Mesothelial cell of epicardium (in vitro differentiated cells): Measurements from ENCODE around the gene PI4KB. TPM values are rescaled to one million over a fixed set of nuclear protein-coding genes. Genes with fewer than 3 reads are reported as not detected.

ENCODE experiments used
- DNase-seq, 2 experiments: peaks; one replicate each; pipeline ENCODE4 v3.0.0; 2021; ENCODE audit warnings: low spot score in 2 of 2; ENCODE audit not compliant: unreplicated experiment in 2 of 2
- H3K27ac Mint-ChIP-seq: 2 replicates; pipeline ENCODE4 v1.8.0; 2021; ENCODE audit warnings: mixed read lengths
- H3K27me3 Mint-ChIP-seq: 2 replicates; pipeline ENCODE4 v1.8.0; 2021; ENCODE audit warnings: low read depth, mixed read lengths
- H3K36me3 Mint-ChIP-seq: 2 replicates; pipeline ENCODE4 v1.8.0; 2021; ENCODE audit warnings: mixed read lengths
- H3K4me1 Mint-ChIP-seq: 2 replicates; pipeline ENCODE4 v1.8.0; 2021; ENCODE audit warnings: mixed read lengths
- H3K4me3 Mint-ChIP-seq: 2 replicates; pipeline ENCODE4 v1.8.0; 2021; ENCODE audit warnings: mild to moderate bottlenecking, moderate library complexity, mixed read lengths
- H3K9me3 Mint-ChIP-seq: 2 replicates; pipeline ENCODE4 v1.8.0; 2021; ENCODE audit warnings: mixed read lengths
- total RNA-seq: library from RNA; stranded (reverse); gene quantifications from 3 replicates; pipeline ENCODE4 v1.2.1, GENCODE V29; 2021
- TF ChIP-seq, protein P1 (sequence below): fragments of 200-600 bp; sonication (generic); IDR thresholded peaks from one replicate; pipeline ENCODE4 v1.5.0; 2021; ENCODE audit warnings: antibody characterized with exemption; ENCODE audit not compliant: unreplicated experiment

Gene PI4KB
- total RNA-seq, 1 donor from 2014 or later: 77.6 TPM

DNA sequence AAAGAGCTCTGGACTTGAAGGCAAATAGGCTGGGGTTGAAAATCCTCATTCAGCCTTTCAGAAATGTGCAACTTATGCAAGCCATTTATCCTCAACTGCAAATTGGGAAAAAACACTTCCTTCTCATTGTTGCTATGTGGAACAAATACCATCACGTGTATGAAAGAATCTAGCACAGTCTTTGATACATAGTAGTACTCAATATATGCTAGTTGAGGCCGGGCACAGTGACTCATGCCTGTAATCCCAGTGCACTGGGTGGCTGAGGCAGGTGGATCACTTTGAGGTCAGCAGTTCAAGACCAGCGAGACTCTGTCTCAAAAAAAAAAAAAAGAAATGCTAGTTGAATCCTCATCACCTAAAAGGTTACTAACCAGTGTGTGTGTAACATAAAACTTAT lies 8.2 kb downstream of the PI4KB start:
- Mint-ChIP-seq H3K4me3 (no peak overlapping the region), H3K4me1 (no peaks in the 10 kb centered on the region), H3K27me3 (no peaks in the 10 kb centered on the region), H3K27ac (no peak overlapping the region), H3K36me3 (peaks cover 37% of the 10 kb centered on the region), H3K9me3 (no peaks in the 10 kb centered on the region)
- no peak for DNase-seq
- TF ChIP-seq, protein P1, sequence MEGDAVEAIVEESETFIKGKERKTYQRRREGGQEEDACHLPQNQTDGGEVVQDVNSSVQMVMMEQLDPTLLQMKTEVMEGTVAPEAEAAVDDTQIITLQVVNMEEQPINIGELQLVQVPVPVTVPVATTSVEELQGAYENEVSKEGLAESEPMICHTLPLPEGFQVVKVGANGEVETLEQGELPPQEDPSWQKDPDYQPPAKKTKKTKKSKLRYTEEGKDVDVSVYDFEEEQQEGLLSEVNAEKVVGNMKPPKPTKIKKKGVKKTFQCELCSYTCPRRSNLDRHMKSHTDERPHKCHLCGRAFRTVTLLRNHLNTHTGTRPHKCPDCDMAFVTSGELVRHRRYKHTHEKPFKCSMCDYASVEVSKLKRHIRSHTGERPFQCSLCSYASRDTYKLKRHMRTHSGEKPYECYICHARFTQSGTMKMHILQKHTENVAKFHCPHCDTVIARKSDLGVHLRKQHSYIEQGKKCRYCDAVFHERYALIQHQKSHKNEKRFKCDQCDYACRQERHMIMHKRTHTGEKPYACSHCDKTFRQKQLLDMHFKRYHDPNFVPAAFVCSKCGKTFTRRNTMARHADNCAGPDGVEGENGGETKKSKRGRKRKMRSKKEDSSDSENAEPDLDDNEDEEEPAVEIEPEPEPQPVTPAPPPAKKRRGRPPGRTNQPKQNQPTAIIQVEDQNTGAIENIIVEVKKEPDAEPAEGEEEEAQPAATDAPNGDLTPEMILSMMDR: no peak

- Mint-ChIP-seq H3K36me3 (peaks cover 38% of the 10 kb centered on the region), H3K9me3 (no peaks in the 10 kb centered on the region), H3K4me1 (peaks cover 11% of the 10 kb centered on the region), H3K4me3 (no peak overlapping the region), H3K27ac (no peak overlapping the region), H3K27me3 (no peaks in the 10 kb centered on the region)
- TF ChIP-seq, protein P1: no peak
- no peak for DNase-seq
These were observed 11.5 kb downstream of the PI4KB start for GRCh38 chr1:151315565-151316235.

DNA sequence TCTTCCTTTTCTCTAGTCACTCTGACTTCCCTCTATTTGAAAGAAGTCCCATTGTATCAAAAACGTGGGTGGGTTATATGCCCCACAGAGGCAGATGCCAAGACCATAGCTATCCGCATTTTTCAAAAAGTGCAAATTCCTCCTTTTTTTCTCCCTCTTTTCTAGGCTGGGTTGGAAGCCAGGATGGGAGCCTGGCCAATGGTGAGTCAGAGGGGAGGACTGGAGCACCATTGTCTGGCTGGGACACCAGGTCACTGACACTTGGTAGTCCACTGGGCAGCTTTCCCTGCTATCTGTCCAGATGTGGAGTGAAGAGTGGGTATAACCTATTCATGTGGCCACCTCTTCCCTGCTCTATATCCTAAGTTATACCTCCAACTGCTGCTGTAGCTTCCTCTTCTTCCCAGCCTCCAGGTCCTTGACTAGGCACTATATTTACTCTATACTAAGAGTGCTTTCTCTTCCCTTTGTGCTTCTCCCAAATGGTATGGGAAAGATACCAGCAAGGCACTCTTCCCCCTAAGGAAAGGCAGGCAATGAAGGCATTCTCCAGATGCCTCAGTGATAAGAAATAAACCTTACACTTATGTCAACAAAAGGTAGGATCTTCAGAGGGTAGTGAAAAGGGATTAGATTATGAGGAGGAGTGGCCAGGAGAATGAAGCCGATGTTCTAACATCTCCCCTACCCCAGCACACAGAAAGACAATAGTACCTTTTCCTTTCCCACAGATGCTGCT lies 12.9 kb downstream of the PI4KB start:
- Mint-ChIP-seq H3K27ac (no peak overlapping the region), H3K9me3 (no peaks in the 10 kb centered on the region), H3K36me3 (peaks cover 33% of the 10 kb centered on the region), H3K4me3 (no peak overlapping the region), H3K27me3 (no peaks in the 10 kb centered on the region), H3K4me1 (peaks cover 18% of the 10 kb centered on the region)
- DNase-seq: no peak
- TF ChIP-seq, protein P1: no peak

- H3K4me1 Mint-ChIP-seq: peaks cover 20% of the 10 kb centered on the region
- TF ChIP-seq, protein P1: no peak
- no peaks in the 10 kb centered on the region for H3K27me3 Mint-ChIP-seq
- no peak overlapping the region for H3K27ac Mint-ChIP-seq
- peaks cover 28% of the 10 kb centered on the region for H3K36me3 Mint-ChIP-seq
- no peak for DNase-seq
- no peak overlapping the region for H3K4me3 Mint-ChIP-seq
- H3K9me3 Mint-ChIP-seq: no peaks in the 10 kb centered on the region
These were observed 13.7 kb downstream of the PI4KB start for GRCh38 chr1:151313501-151313900.

GRCh38 chr1:151312826-151313225 lies 14.4 kb downstream of the PI4KB start:
- DNase-seq: no peak
- Mint-ChIP-seq H3K9me3 (no peaks in the 10 kb centered on the region), H3K4me3 (no peak overlapping the region), H3K27ac (no peak overlapping the region), H3K27me3 (no peaks in the 10 kb centered on the region), H3K36me3 (peaks cover 34% of the 10 kb centered on the region), H3K4me1 (peaks cover 20% of the 10 kb centered on the region)
- TF ChIP-seq, protein P1: no peak
